ENCODE measurements around the gene LGALSL. TPM values are rescaled to one million over a fixed set of nuclear protein-coding genes. Genes with fewer than 3 reads are reported as not detected.

Gene LGALSL
- total RNA-seq, 4 donors from 2014 or later: 74.2 to 133 (median 106) TPM

GRCh38 chr2:64410671-64411070 lies 43.3 kb upstream of the LGALSL start:
- DNase-seq (ENCODE audit: low spot score in 2 of 2): no peak
- no peak for TF ChIP-seq CTCF (IDR thresholded peaks at IDR 0.05)
- no peak for TF ChIP-seq POLR2AphosphoS5 (IDR thresholded peaks at IDR 0.05)
- no peak for TF ChIP-seq EP300 (IDR thresholded peaks at IDR 0.05)
- TF ChIP-seq POLR2A (IDR thresholded peaks at IDR 0.05): no peak
- Histone ChIP-seq H3K4me1 (peaks cover 12% of the 10 kb centered on the region), H3K9me3 (no peaks in the 10 kb centered on the region), H3K36me3 (no peaks in the 10 kb centered on the region), H3K27ac (no peak overlapping the region), H3K27me3 (no peaks in the 10 kb centered on the region), H3K4me3 (no peak overlapping the region)
- 70% methylated on average over 1 of the region's 1 CpG for WGBS

- Histone ChIP-seq H3K36me3 (no peaks in the 10 kb centered on the region), H3K4me3 (no peak overlapping the region), H3K27me3 (no peaks in the 10 kb centered on the region), H3K4me1 (no peaks in the 10 kb centered on the region), H3K27ac (no peak overlapping the region), H3K9me3 (no peaks in the 10 kb centered on the region)
- TF ChIP-seq EP300 (IDR thresholded peaks at IDR 0.05) (no peak), POLR2AphosphoS5 (IDR thresholded peaks at IDR 0.05) (no peak), CTCF (IDR thresholded peaks at IDR 0.05) (no peak), POLR2A (IDR thresholded peaks at IDR 0.05) (no peak)
- WGBS: 94% methylated on average over 4 of the region's 4 CpGs
- DNase-seq (ENCODE audit: low spot score in 2 of 2): no peak
These were observed 41.3 kb upstream of the LGALSL start for GRCh38 chr2:64412671-64413070.

GRCh38 chr2:64414736-64415435 lies 39.1 kb upstream of the LGALSL start:
- Histone ChIP-seq H3K27me3 (no peaks in the 10 kb centered on the region), H3K27ac (no peak overlapping the region), H3K9me3 (no peaks in the 10 kb centered on the region), H3K4me3 (no peak overlapping the region), H3K36me3 (no peaks in the 10 kb centered on the region), H3K4me1 (no peaks in the 10 kb centered on the region)
- WGBS: 93% methylated on average over 7 of the region's 7 CpGs
- no peak for TF ChIP-seq CTCF (IDR thresholded peaks at IDR 0.05)
- no peak for TF ChIP-seq POLR2A (IDR thresholded peaks at IDR 0.05)
- no peak for TF ChIP-seq EP300 (IDR thresholded peaks at IDR 0.05)
- TF ChIP-seq POLR2AphosphoS5 (IDR thresholded peaks at IDR 0.05): no peak
- DNase-seq (ENCODE audit: low spot score in 2 of 2): no peak

- Histone ChIP-seq H3K27ac (no peak overlapping the region), H3K36me3 (no peaks in the 10 kb centered on the region), H3K27me3 (no peaks in the 10 kb centered on the region), H3K4me3 (no peak overlapping the region), H3K9me3 (no peaks in the 10 kb centered on the region), H3K4me1 (no peaks in the 10 kb centered on the region)
- DNase-seq (ENCODE audit: low spot score in 2 of 2): no peak
- TF ChIP-seq EP300 (IDR thresholded peaks at IDR 0.05) (no peak), CTCF (IDR thresholded peaks at IDR 0.05) (no peak), POLR2A (IDR thresholded peaks at IDR 0.05) (no peak), POLR2AphosphoS5 (IDR thresholded peaks at IDR 0.05) (no peak)
- WGBS: 85% methylated on average over 3 of the region's 3 CpGs
These were observed 36.3 kb upstream of the LGALSL start for GRCh38 chr2:64417624-64418023.

- 90% methylated on average over 2 of the region's 2 CpGs for WGBS
- DNase-seq (ENCODE audit: low spot score in 2 of 2): no peak
- no peak overlapping the region for H3K27ac ChIP-seq
- no peaks in the 10 kb centered on the region for H3K9me3 ChIP-seq
- H3K4me3 ChIP-seq: no peak overlapping the region
- no peaks in the 10 kb centered on the region for H3K4me1 ChIP-seq
- no peak for TF ChIP-seq POLR2A (IDR thresholded peaks at IDR 0.05)
- no peak for TF ChIP-seq EP300 (IDR thresholded peaks at IDR 0.05)
- H3K36me3 ChIP-seq: no peaks in the 10 kb centered on the region
- no peaks in the 10 kb centered on the region for H3K27me3 ChIP-seq
These were observed 34.3 kb upstream of the LGALSL start for GRCh38 chr2:64419596-64420165.
